Kidney (tissue), 14 donors: Measurements from ENCODE around the gene RAVER1. TPM values are rescaled to one million over a fixed set of nuclear protein-coding genes. Genes with fewer than 3 reads are reported as not detected.
"Not testable (repeated sequence)": the region's sequence is repeated elsewhere in the genome, so short reads cannot be mapped to it uniquely, and the experiment has no call there.

Experiments used
- DNase-seq, 5 donors: peaks; one replicate each; pipeline ENCODE4 v3.0.0-alpha.2; 2013 to 2020
- FAIRE-seq: peaks from 2 replicates; lab custom pipeline; 2012; peaks lifted over from hg19 to GRCh38; lab: Jason Lieb, UNC
- H3K27ac ChIP-seq, 2 donors: one replicate each; pipeline ENCODE4 v1.7.0; 2013; ENCODE audit warnings: low read depth in 2 of 2, low read length in 2 of 2, inconsistent platforms in 1 of 2
- H3K27me3 ChIP-seq: one replicate; pipeline ENCODE4 v1.7.1; 2013; ENCODE audit warnings: low read length, inconsistent platforms; ENCODE audit not compliant: control insufficient read depth, insufficient read depth
- H3K36me3 ChIP-seq, 3 donors: one replicate each; pipeline versions ENCODE4 v1.7.0 to v1.7.1; 2013; ENCODE audit warnings: low read length in 3 of 3, control low read depth in 1 of 3, inconsistent platforms in 1 of 3; ENCODE audit not compliant: insufficient read depth in 3 of 3, control insufficient read depth in 2 of 3
- H3K4me1 ChIP-seq, 3 donors: one replicate each; pipeline versions ENCODE4 v1.7.0 to v1.7.1; 2013; ENCODE audit warnings: low read length in 3 of 3, inconsistent platforms in 1 of 3, low read depth in 1 of 3; ENCODE audit not compliant: control insufficient read depth in 2 of 3, insufficient read depth in 2 of 3
- H3K4me3 ChIP-seq, 3 donors: one replicate each; pipeline versions ENCODE4 v1.7.0 to v1.8.1; 2013; ENCODE audit warnings: low read length in 3 of 3, control low read depth in 1 of 3, inconsistent platforms in 1 of 3
- H3K9ac ChIP-seq, 3 donors: one replicate each; pipeline versions ENCODE4 v1.7.0 to v1.7.1; 2013; ENCODE audit warnings: low read length in 3 of 3, control low read depth in 1 of 3, inconsistent platforms in 1 of 3
- H3K9me3 ChIP-seq, 3 donors: one replicate each; pipeline versions ENCODE4 v1.7.0 to v1.7.1; 2013; ENCODE audit warnings: low read length in 3 of 3, control low read depth in 1 of 3, inconsistent platforms in 1 of 3; ENCODE audit not compliant: control insufficient read depth in 2 of 3, insufficient read depth in 1 of 3
- CTCF ChIP-seq: IDR thresholded peaks from 3 replicates; pipeline ENCODE4 v1.5.1; 2012; ENCODE audit warnings: mild to moderate bottlenecking, moderate library complexity, borderline replicate concordance; ENCODE audit not compliant: insufficient read depth; ENCODE audit errors: extremely low read depth
- intact Hi-C: fragments of 100-400 bp; cut with DNase I; formaldehyde crosslinking; loops from one replicate; pipeline ENCODE4 v1.11.1; 2022
- polyA plus RNA-seq: library from polyadenylated mRNA; stranded (reverse); fragments of 350-450 nt; fragmentation: Illumina TruSeq; extraction: RNeasy Lipid Tissue Mini Kit (QIAGEN cat#74804); gene quantifications from one replicate; pipeline ENCODE4 v1.2.3, GENCODE V29; 2014; ENCODE audit warnings: low read depth, low replicate concordance; ENCODE audit not compliant: insufficient read depth
- total RNA-seq: library from RNA; stranded (reverse); fragmentation: NEBNext Ultra II Directional; extraction: Animal tissue kit (Norgen Biotek cat#: 25700); gene quantifications from one replicate; pipeline ENCODE4 v1.2.1, GENCODE V29; 2021
- donor health status: control.
- donor health status: control.
- donor health status: control.
- donor health status: control.
- donor health status: control.
- donor health status: DM: yes; HTN: yes; CAD: no.
- donor health status: Normal renal cell carcinoma (clear cell type).

RAVER1 gene
- total and polyA plus RNA-seq, 2 donors from 2014 or later: 9.1 to 38.4 TPM

GRCh38 chr19:10372690-10373089 is 39.4 kb upstream of the RAVER1 start:
- Histone ChIP-seq H3K27ac (no peak overlapping the region), H3K4me3 (no peak overlapping the region), H3K36me3 (peaks cover 0 to 7% (median 0%) of the 10 kb centered on the region in 3 donors), H3K9ac (no peak overlapping the region), H3K9me3 (no peaks in the 10 kb centered on the region), H3K4me1 (no peaks in the 10 kb centered on the region), H3K27me3 (no peaks in the 10 kb centered on the region)
- FAIRE-seq (no peak), DNase-seq (no peak)
- no peak for TF ChIP-seq CTCF
- intact Hi-C loops: no loop called here

- H3K4me1 ChIP-seq: no peaks in the 10 kb centered on the region
- no peak overlapping the region for H3K4me3 ChIP-seq
- H3K9me3 ChIP-seq: no peaks in the 10 kb centered on the region
- DNase-seq (no peak), FAIRE-seq (no peak)
- no peak overlapping the region for H3K27ac ChIP-seq
- H3K9ac ChIP-seq: no peak overlapping the region
- H3K36me3 ChIP-seq: peaks cover 0 to 18% (median 11%) of the 10 kb centered on the region in 3 donors
- no peak for TF ChIP-seq CTCF
- intact Hi-C loops: no loop called here
- no peaks in the 10 kb centered on the region for H3K27me3 ChIP-seq
Observed at GRCh38 chr19:10368101-10368803, 34.9 kb upstream of the RAVER1 start.

- H3K4me1 ChIP-seq, DNase-seq, H3K9me3 ChIP-seq, H3K27me3 ChIP-seq, H3K27ac ChIP-seq, H3K9ac ChIP-seq, FAIRE-seq, intact Hi-C loops, H3K4me3 ChIP-seq: not testable (repeated sequence)
- peaks cover 0 to 18% (median 11%) of the 10 kb centered on the region in 3 donors for H3K36me3 ChIP-seq
Observed at GRCh38 chr19:10366950-10367512, 33.7 kb upstream of the RAVER1 start.

- Histone ChIP-seq H3K4me3 (no peak overlapping the region), H3K9ac (no peak overlapping the region), H3K27ac (no peak overlapping the region), H3K36me3 (peaks cover 0 to 21% (median 11%) of the 10 kb centered on the region in 3 donors), H3K9me3 (no peaks in the 10 kb centered on the region), H3K27me3 (no peaks in the 10 kb centered on the region), H3K4me1 (no peaks in the 10 kb centered on the region)
- DNase-seq: no peak
- TF ChIP-seq CTCF: no peak
- intact Hi-C loops: no loop called here
- no peak for FAIRE-seq
Observed at GRCh38 chr19:10365518-10365917, 32.2 kb upstream of the RAVER1 start.
